MM.1S (cell line): ENCODE measurements around the gene NR1I2.

ENCODE experiments used
- DNase-seq: peaks from one replicate; pipeline ENCODE4 v3.0.0-alpha.2; 2015
- H2AFZ ChIP-seq: fragments of 300-600 bp; sonication (generic); 2 replicates; pipeline ENCODE4 v1.6.0; 2016; ENCODE audit warnings: antibody characterized with exemption, low read length
- H3F3A ChIP-seq: fragments of 300-600 bp; sonication (generic); 2 replicates; pipeline ENCODE4 v1.6.1; 2016; ENCODE audit warnings: mild to moderate bottlenecking, antibody characterized with exemption, low read length, moderate library complexity, mixed read lengths; ENCODE audit not compliant: insufficient read depth
- H3K27ac ChIP-seq: fragments of 300-600 bp; sonication (generic); 2 replicates; pipeline ENCODE4 v1.5.1; 2016; ENCODE audit warnings: mild to moderate bottlenecking, low read length
- H3K27me3 ChIP-seq: fragments of 300-600 bp; sonication (generic); replicated peaks from 2 replicates; pipeline ENCODE4 v1.6.0; 2016; ENCODE audit warnings: low read length; ENCODE audit not compliant: insufficient read depth
- H3K36me3 ChIP-seq: fragments of 300-600 bp; sonication (generic); replicated peaks from 2 replicates; pipeline ENCODE4 v1.6.1; 2016; ENCODE audit warnings: mild to moderate bottlenecking, low read length, mixed read lengths; ENCODE audit not compliant: insufficient read depth
- H3K4me1 ChIP-seq: fragments of 300-600 bp; sonication (generic); 2 replicates; pipeline ENCODE4 v1.6.1; 2016; ENCODE audit warnings: low read length, mixed read lengths
- H3K4me2 ChIP-seq: fragments of 300-600 bp; sonication (generic); 2 replicates; pipeline ENCODE4 v1.6.0; 2016; ENCODE audit warnings: low read depth, low read length
- H3K4me3 ChIP-seq: fragments of 300-600 bp; sonication (generic); 2 replicates; pipeline ENCODE4 v1.5.1; 2016; ENCODE audit warnings: low read length, mixed read lengths
- H3K79me2 ChIP-seq: fragments of 300-600 bp; sonication (generic); 2 replicates; pipeline ENCODE4 v1.6.1; 2016; ENCODE audit warnings: mixed run types, low read length, mixed read lengths
- H3K9ac ChIP-seq: fragments of 300-600 bp; sonication (generic); 2 replicates; pipeline ENCODE4 v1.6.1; 2016; ENCODE audit warnings: low read length, mixed read lengths
- H3K9me2 ChIP-seq: fragments of 300-600 bp; sonication (generic); replicated peaks from 2 replicates; pipeline ENCODE4 v1.6.1; 2016; ENCODE audit warnings: mild to moderate bottlenecking, low read length, mixed read lengths; ENCODE audit not compliant: insufficient read depth
- H3K9me3 ChIP-seq: fragments of 300-600 bp; sonication (generic); replicated peaks from 2 replicates; pipeline ENCODE4 v1.6.1; 2016; ENCODE audit warnings: mild to moderate bottlenecking, low read length, mixed read lengths; ENCODE audit not compliant: insufficient read depth
- H4K20me1 ChIP-seq: fragments of 300-600 bp; sonication (generic); 2 replicates; pipeline ENCODE4 v1.6.1; 2016; ENCODE audit warnings: mild to moderate bottlenecking, low read length, moderate library complexity, mixed read lengths; ENCODE audit not compliant: insufficient read depth
- CTCF ChIP-seq: fragments of 300-600 bp; sonication (generic); IDR thresholded peaks from 2 replicates; pipeline ENCODE4 v1.5.1; 2016; ENCODE audit warnings: antibody characterized with exemption, low read length, mixed read lengths
- EZH2 ChIP-seq: fragments of 300-600 bp; sonication (generic); optimal IDR thresholded peaks from 2 replicates; pipeline ENCODE3; 2017; ENCODE audit warnings: low read depth, mild to moderate bottlenecking, antibody characterized with exemption, low read length, mixed read lengths
- EZH2phosphoT487 ChIP-seq: fragments of 300-600 bp; sonication (generic); IDR thresholded peaks from 2 replicates; pipeline ENCODE4 v1.6.1; 2018; ENCODE audit warnings: antibody characterized with exemption, low read length

NR1I2 gene

GRCh38 chr3:119795849-119796248 is 13.9 kb downstream of the NR1I2 start:
- H3K4me1 ChIP-seq = no peaks in the 10 kb centered on the region
- no peak overlapping the region for H3K4me3 ChIP-seq
- no peak overlapping the region for H3K4me2 ChIP-seq
- H3K79me2 ChIP-seq = no peaks in the 10 kb centered on the region
- no peaks in the 10 kb centered on the region for H3F3A ChIP-seq
- no peak overlapping the region for H2AFZ ChIP-seq
- H3K27ac ChIP-seq = no peak overlapping the region
- H3K9me2 ChIP-seq = no peaks in the 10 kb centered on the region
- no peak for TF ChIP-seq EZH2
- TF ChIP-seq CTCF = no peak
- TF ChIP-seq EZH2phosphoT487 = no peak
- no peaks in the 10 kb centered on the region for H3K27me3 ChIP-seq
- H3K9ac ChIP-seq = no peak overlapping the region
- no peak for DNase-seq
- H4K20me1 ChIP-seq = no peaks in the 10 kb centered on the region
- H3K9me3 ChIP-seq = no peaks in the 10 kb centered on the region
- no peaks in the 10 kb centered on the region for H3K36me3 ChIP-seq

GRCh38 chr3:119796368-119796767 is 14.5 kb downstream of the NR1I2 start:
- Histone ChIP-seq H2AFZ (no peak overlapping the region), H3K79me2 (no peaks in the 10 kb centered on the region), H3K27ac (no peak overlapping the region), H3K9me2 (no peaks in the 10 kb centered on the region), H4K20me1 (no peaks in the 10 kb centered on the region), H3K9me3 (no peaks in the 10 kb centered on the region), H3K4me3 (no peak overlapping the region), H3K4me2 (no peak overlapping the region), H3K9ac (no peak overlapping the region), H3K4me1 (no peaks in the 10 kb centered on the region), H3K27me3 (no peaks in the 10 kb centered on the region), H3F3A (no peaks in the 10 kb centered on the region), H3K36me3 (no peaks in the 10 kb centered on the region)
- TF ChIP-seq CTCF (no peak), EZH2 (no peak), EZH2phosphoT487 (no peak)
- DNase-seq = no peak

GRCh38 chr3:119796785-119797184 is 14.9 kb downstream of the NR1I2 start:
- H3K27ac ChIP-seq = no peak overlapping the region
- no peaks in the 10 kb centered on the region for H3K9me2 ChIP-seq
- no peak overlapping the region for H3K4me3 ChIP-seq
- no peak overlapping the region for H3K4me2 ChIP-seq
- no peak for TF ChIP-seq CTCF
- no peak for TF ChIP-seq EZH2phosphoT487
- no peak for TF ChIP-seq EZH2
- H3K4me1 ChIP-seq = no peaks in the 10 kb centered on the region
- no peak overlapping the region for H3K9ac ChIP-seq
- no peaks in the 10 kb centered on the region for H3K9me3 ChIP-seq
- H3K36me3 ChIP-seq = no peaks in the 10 kb centered on the region
- no peak overlapping the region for H2AFZ ChIP-seq
- no peaks in the 10 kb centered on the region for H4K20me1 ChIP-seq
- no peaks in the 10 kb centered on the region for H3K79me2 ChIP-seq
- H3K27me3 ChIP-seq = no peaks in the 10 kb centered on the region
- DNase-seq = no peak
- H3F3A ChIP-seq = no peaks in the 10 kb centered on the region
